Pancreas (tissue), 10 donors: ENCODE data around the gene AHR. TPM values are rescaled to one million over a fixed set of nuclear protein-coding genes. Genes with fewer than 3 reads are reported as not detected.
"Not testable (repeated sequence)": the region's sequence is repeated elsewhere in the genome, so short reads cannot be mapped to it uniquely, and the experiment has no call there.

ENCODE experiments used
- ATAC-seq, 4 donors: fragments of 200-7000 bp; cut with Tn5 transposase; one replicate each; pipeline versions ENCODE4 v1.8.0 to v1.9.1; 2020; ENCODE audit warnings: mild to moderate bottlenecking in 4 of 4, moderate library complexity in 4 of 4
- DNase-seq, 6 donors: peaks; one replicate each; pipeline ENCODE4 v3.0.0-alpha.2; 2020
- FAIRE-seq: peaks from 2 replicates; lab custom pipeline; 2012; peaks lifted over from hg19 to GRCh38; lab: Jason Lieb, UNC
- H3K27ac ChIP-seq, 4 donors: fragments of 200-600 bp; sonication (generic); 1 replicate in 3 of 4; 2 replicates in 1 of 4; pipeline versions ENCODE4 v1.5.0 to v1.8.0; 2020
- H3K27me3 ChIP-seq, 4 donors: fragments of 200-600 bp; one replicate each; pipeline ENCODE4 v1.8.0; 2021
- H3K36me3 ChIP-seq, 3 donors: fragments of 200-600 bp; sonication (generic) in 1 of 3; one replicate each; pipeline versions ENCODE4 v1.5.0 to v1.8.0; 2020 to 2021
- H3K4me1 ChIP-seq, 3 donors: fragments of 200-600 bp; one replicate each; pipeline ENCODE4 v1.8.0; 2021
- H3K4me3 ChIP-seq, 4 donors: fragments of 200-600 bp; sonication (generic) in 2 of 4; one replicate each; pipeline versions ENCODE4 v1.5.0 to v1.8.0; 2020 to 2021
- H3K9me3 ChIP-seq, 4 donors: fragments of 200-600 bp; one replicate each; pipeline ENCODE4 v1.8.0; 2021
- CTCF ChIP-seq, 4 donors: fragments of 200-600 bp; sonication (generic) in 3 of 4; IDR thresholded peaks; one replicate each; pipeline versions ENCODE4 v1.5.0 to v1.8.0; 2021; ENCODE audit warnings: antibody characterized with exemption in 4 of 4
- WGBS, 2 donors: extraction: QIAGEN DNeasy Blood & Tissue Kit; methylation state at CpG; one replicate each; pipeline ENCODE4 v1.1.7; 2013; 5-methylcytosine and 5-hydroxymethylcytosine counted together
- intact Hi-C, 3 donors: fragments of 100-400 bp; cut with DNase I; formaldehyde crosslinking; loops; one replicate each; pipeline versions ENCODE4 v1.11.1 to v1.14.2; 2022
- polyA plus RNA-seq, 2 donors: library from polyadenylated mRNA; stranded (reverse); fragments of 200-250 nt; gene quantifications; one replicate each; pipeline ENCODE4 v1.2.3, GENCODE V29; 2013
- total RNA-seq, 6 donors: library from RNA; stranded (reverse); fragmentation: NEBNext Ultra II Directional in 4 of 6; extraction: Animal tissue kit (Norgen Biotek cat#: 25700) in 4 of 6; gene quantifications; one replicate each; pipeline versions ENCODE4 v1.2.1 to v1.2.4, GENCODE V29; 2021 to 2023
- donor health status: healthy with polysubstance abuse.
- donor health status: DM: no; HTN: no; CAD: no; lungs with moderate emphysema.
- donor health status: DM: no; HTN: no; CAD: no.
- donor health status: control.
- donor health status: control.
- donor health status: Bipolar disorder and iron deficiency.
- donor health status: DM: yes; HTN: yes; CAD: no.
- donor health status: DM: no; HTN: no; CAD: no.
- donor health status: DM: no; HTN: no; CAD: no.
- donor health status: DM: yes; HTN: yes; CAD: no.

The AHR gene
- total and polyA plus RNA-seq, 8 donors = 3.2 to 31.8 (median 8.4) TPM

DNA sequence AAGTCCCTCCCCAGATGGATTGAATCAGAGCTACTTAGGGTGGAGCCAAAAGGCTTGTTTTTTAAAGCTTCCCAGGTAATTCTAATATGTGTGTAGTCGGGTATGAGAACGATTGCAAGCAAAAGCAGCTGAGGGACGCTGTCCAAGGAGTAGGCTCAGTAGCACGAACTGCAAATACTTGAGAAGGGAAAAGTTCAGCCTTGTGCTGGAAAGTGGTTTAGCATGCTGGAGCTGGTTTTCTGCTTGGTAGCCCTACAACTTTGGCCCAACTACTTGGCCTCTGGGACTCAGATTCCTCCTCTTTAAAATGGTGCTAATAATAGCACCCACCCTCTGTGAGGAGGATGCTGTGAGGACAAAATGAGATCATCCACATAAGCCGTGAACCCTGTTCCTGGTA is 76.2 kb downstream of the AHR start:
- intact Hi-C loops = no loop called here
- DNase-seq (no peak), ATAC-seq (no peak), FAIRE-seq (no peak)
- Histone ChIP-seq H3K9me3 (no peaks in the 10 kb centered on the region), H3K4me3 (no peak overlapping the region), H3K36me3 (no peaks in the 10 kb centered on the region), H3K27me3 (no peaks in the 10 kb centered on the region), H3K4me1 (peaks cover 0 to 6% (median 0%) of the 10 kb centered on the region in 3 donors), H3K27ac (no peak overlapping the region)
- 68 to 71% methylated on average over 5 of the region's 5 CpGs for WGBS, 2 donors
- TF ChIP-seq CTCF (IDR thresholded peaks at IDR 0.05) = no peak

DNA sequence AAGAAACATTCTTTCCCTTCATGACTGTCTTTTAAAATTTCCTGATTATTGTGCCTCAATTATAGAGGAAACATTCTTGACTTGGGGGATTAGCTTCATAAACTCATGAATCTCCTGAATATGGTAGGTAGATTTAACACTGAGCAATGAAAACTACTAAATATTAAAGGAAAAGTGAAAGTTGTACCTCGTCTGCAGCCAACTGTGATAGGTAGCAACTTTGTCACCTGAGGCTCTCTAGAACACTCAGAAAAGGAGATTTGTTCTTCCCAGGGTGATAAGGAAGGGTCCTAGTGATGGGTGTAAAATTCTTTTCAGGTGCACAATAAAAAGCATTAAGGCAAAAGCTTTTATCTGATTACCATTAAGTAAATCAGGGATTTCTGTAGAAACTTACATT is 78.1 kb downstream of the AHR start:
- ATAC-seq = no peak
- H3K4me3 ChIP-seq = no peak overlapping the region
- no peak for TF ChIP-seq CTCF (IDR thresholded peaks at IDR 0.05)
- no peaks in the 10 kb centered on the region for H3K9me3 ChIP-seq
- no peak overlapping the region for H3K27ac ChIP-seq
- peaks cover 8 to 15% (median 12%) of the 10 kb centered on the region in 3 donors for H3K4me1 ChIP-seq
- FAIRE-seq = no peak
- H3K36me3 ChIP-seq = no peaks in the 10 kb centered on the region
- intact Hi-C loops = no loop called here
- H3K27me3 ChIP-seq = no peaks in the 10 kb centered on the region
- WGBS, 2 donors = 78 to 80% methylated on average over 1 of the region's 1 CpG
- DNase-seq = no peak

- H3K36me3 ChIP-seq = no peaks in the 10 kb centered on the region
- FAIRE-seq (peak; percentile 29), ATAC-seq (peak; percentile 55 to 78 (median 71)), DNase-seq (no peak)
- no peak overlapping the region for H3K4me3 ChIP-seq
- no peak for TF ChIP-seq CTCF (IDR thresholded peaks at IDR 0.05)
- H3K27ac ChIP-seq = peak overlapping the region in 2 of 4 donors; percentile 42 to 56
- H3K4me1 ChIP-seq = peaks cover 8 to 27% (median 12%) of the 10 kb centered on the region in 3 donors
- H3K9me3 ChIP-seq = no peaks in the 10 kb centered on the region
- no peaks in the 10 kb centered on the region for H3K27me3 ChIP-seq
- WGBS, 2 donors = 25 to 33% methylated on average over 4 of the region's 4 CpGs
- intact Hi-C loops = no loop called here
Observed at GRCh38 chr7:17380736-17381662, 82.5 kb downstream of the AHR start.

- FAIRE-seq, DNase-seq, H3K9me3 ChIP-seq, ATAC-seq, H3K36me3 ChIP-seq, H3K27me3 ChIP-seq, H3K4me3 ChIP-seq, intact Hi-C loops: not testable (repeated sequence)
- H3K27ac ChIP-seq = peak overlapping the region in 1 of 4 donors; percentile 33
- H3K4me1 ChIP-seq = peaks cover 8 to 27% (median 12%) of the 10 kb centered on the region in 3 donors
- 73 to 82% methylated on average over 8 of the region's 8 CpGs for WGBS, 2 donors
Observed at GRCh38 chr7:17382408-17383354, 84.2 kb downstream of the AHR start.

DNA sequence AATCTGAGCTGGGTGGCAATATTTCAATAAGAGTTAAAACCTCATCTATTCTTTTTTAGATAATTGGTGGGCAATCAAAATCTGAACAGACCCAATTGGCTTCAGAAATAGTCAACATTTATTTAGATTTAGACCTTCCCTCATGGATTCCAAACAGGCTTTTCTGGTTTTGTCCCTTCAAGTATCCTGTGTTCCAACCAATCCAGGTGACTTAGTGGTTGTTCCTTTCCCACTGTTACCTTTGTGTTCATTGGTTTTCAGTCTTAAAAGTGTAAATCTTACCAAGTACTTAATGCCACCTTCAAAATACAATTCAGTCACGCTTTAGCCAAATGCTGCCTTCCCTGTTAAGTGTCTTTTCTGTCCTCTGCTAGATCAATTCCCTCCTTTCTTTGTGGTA is 85.9 kb downstream of the AHR start:
- FAIRE-seq = no peak

More for the DNA sequence above, 85.9 kb downstream of the AHR start:
- Histone ChIP-seq H3K9me3 (no peaks in the 10 kb centered on the region), H3K27ac (no peak overlapping the region), H3K4me3 (no peak overlapping the region), H3K36me3 (no peaks in the 10 kb centered on the region), H3K4me1 (peaks cover 8 to 27% (median 12%) of the 10 kb centered on the region in 3 donors), H3K27me3 (no peaks in the 10 kb centered on the region)
- intact Hi-C loops = no loop called here
- no peak for TF ChIP-seq CTCF (IDR thresholded peaks at IDR 0.05)
- no peak for ATAC-seq
- WGBS, 2 donors = 86 to 97% methylated on average over 1 of the region's 1 CpG
- DNase-seq = no peak
